Activated naive CD8-positive, alpha-beta T cell treated with anti-CD3 and anti-CD28 coated beads for 36 hours (primary cell): ENCODE measurements around the gene PRKAG2. TPM values are rescaled to one million over a fixed set of nuclear protein-coding genes. Genes with fewer than 3 reads are reported as not detected.

Source experiments
- DNase-seq: peaks from one replicate; pipeline ENCODE4 v3.0.0; 2021
- H3K27ac Mint-ChIP-seq: one replicate; pipeline ENCODE4 v1.8.0; 2022; ENCODE audit warnings: mild to moderate bottlenecking, moderate library complexity, mixed read lengths
- H3K27me3 Mint-ChIP-seq: one replicate; pipeline ENCODE4 v1.8.0; 2022; ENCODE audit warnings: mild to moderate bottlenecking, mixed read lengths
- H3K36me3 Mint-ChIP-seq: one replicate; pipeline ENCODE4 v1.8.0; 2021; ENCODE audit warnings: mild to moderate bottlenecking, mixed read lengths
- H3K4me1 Mint-ChIP-seq: one replicate; pipeline ENCODE4 v1.8.0; 2021; ENCODE audit warnings: mixed read lengths
- H3K4me3 Mint-ChIP-seq: one replicate; pipeline ENCODE4 v1.8.0; 2022; ENCODE audit warnings: mild to moderate bottlenecking, moderate library complexity, mixed read lengths
- H3K9me3 Mint-ChIP-seq: one replicate; pipeline ENCODE4 v1.8.0; 2022; ENCODE audit warnings: mixed read lengths
- total RNA-seq, 2 experiments: library from RNA; stranded (reverse); gene quantifications; one replicate each; pipeline ENCODE4 v1.2.3, GENCODE V29; 2021

The PRKAG2 gene
- total RNA-seq, 2 experiments from 2014 or later, result 18.7 to 19.4 TPM

- Mint-ChIP-seq H3K4me3 (no peak overlapping the region), H3K36me3 (peaks cover 9% of the 10 kb centered on the region), H3K4me1 (peaks cover 16% of the 10 kb centered on the region), H3K27me3 (no peaks in the 10 kb centered on the region), H3K27ac (no peak overlapping the region), H3K9me3 (no peaks in the 10 kb centered on the region)
- DNase-seq, result no peak
Measured at GRCh38 chr7:151558575-151558974, 318.3 kb downstream of the PRKAG2 start.

GRCh38 chr7:151556592-151556991, 320.3 kb downstream of the PRKAG2 start:
- Mint-ChIP-seq H3K36me3 (peaks cover 9% of the 10 kb centered on the region), H3K9me3 (no peaks in the 10 kb centered on the region), H3K27me3 (no peaks in the 10 kb centered on the region), H3K4me1 (peaks cover 16% of the 10 kb centered on the region), H3K4me3 (no peak overlapping the region), H3K27ac (no peak overlapping the region)
- no peak for DNase-seq

- Mint-ChIP-seq H3K4me1 (peaks cover 5% of the 10 kb centered on the region), H3K27me3 (no peaks in the 10 kb centered on the region), H3K36me3 (no peaks in the 10 kb centered on the region), H3K4me3 (no peak overlapping the region), H3K27ac (no peak overlapping the region), H3K9me3 (no peaks in the 10 kb centered on the region)
- DNase-seq, result no peak
Measured at GRCh38 chr7:151553356-151553755, 323.6 kb downstream of the PRKAG2 start.

- Mint-ChIP-seq H3K9me3 (no peaks in the 10 kb centered on the region), H3K27ac (no peak overlapping the region)
Measured at GRCh38 chr7:151552352-151553028, 324.4 kb downstream of the PRKAG2 start.

GRCh38 chr7:151551820-151552219, 325.1 kb downstream of the PRKAG2 start:
- H3K27me3 Mint-ChIP-seq, result no peaks in the 10 kb centered on the region

More at GRCh38 chr7:151552352-151553028, 324.4 kb downstream of the PRKAG2 start:
- Mint-ChIP-seq H3K36me3 (no peaks in the 10 kb centered on the region), H3K4me3 (no peak overlapping the region), H3K4me1 (peaks cover 5% of the 10 kb centered on the region), H3K27me3 (no peaks in the 10 kb centered on the region)
- DNase-seq, result no peak

GRCh38 chr7:151550656-151551286, 326.1 kb downstream of the PRKAG2 start:
- Mint-ChIP-seq H3K27ac (no peak overlapping the region), H3K4me3 (no peak overlapping the region), H3K9me3 (no peaks in the 10 kb centered on the region), H3K27me3 (peaks cover 9% of the 10 kb centered on the region), H3K4me1 (peaks cover 8% of the 10 kb centered on the region), H3K36me3 (no peaks in the 10 kb centered on the region)
- no peak for DNase-seq

More at GRCh38 chr7:151551820-151552219, 325.1 kb downstream of the PRKAG2 start:
- no peak for DNase-seq
- Mint-ChIP-seq H3K27ac (no peak overlapping the region), H3K9me3 (no peaks in the 10 kb centered on the region), H3K4me3 (no peak overlapping the region), H3K4me1 (peaks cover 8% of the 10 kb centered on the region), H3K36me3 (no peaks in the 10 kb centered on the region)

GRCh38 chr7:151549644-151550043, 327.3 kb downstream of the PRKAG2 start:
- Mint-ChIP-seq H3K4me3 (no peak overlapping the region), H3K27ac (no peak overlapping the region), H3K9me3 (no peaks in the 10 kb centered on the region), H3K27me3 (peaks cover 13% of the 10 kb centered on the region), H3K36me3 (no peaks in the 10 kb centered on the region), H3K4me1 (peaks cover 8% of the 10 kb centered on the region)
- DNase-seq, result no peak

- no peak for DNase-seq
- Mint-ChIP-seq H3K27me3 (peaks cover 19% of the 10 kb centered on the region), H3K27ac (no peak overlapping the region), H3K36me3 (no peaks in the 10 kb centered on the region), H3K4me1 (peaks cover 8% of the 10 kb centered on the region), H3K4me3 (no peak overlapping the region), H3K9me3 (no peaks in the 10 kb centered on the region)
Measured at GRCh38 chr7:151549083-151549482, 327.8 kb downstream of the PRKAG2 start.

- H3K27me3 Mint-ChIP-seq, result peaks cover 35% of the 10 kb centered on the region
- DNase-seq, result no peak
- H3K4me3 Mint-ChIP-seq, result no peak overlapping the region
- no peaks in the 10 kb centered on the region for H3K36me3 Mint-ChIP-seq
- H3K9me3 Mint-ChIP-seq, result no peaks in the 10 kb centered on the region
- peaks cover 2% of the 10 kb centered on the region for H3K4me1 Mint-ChIP-seq
- no peak overlapping the region for H3K27ac Mint-ChIP-seq
Measured at GRCh38 chr7:151544183-151544582, 332.7 kb downstream of the PRKAG2 start.

GRCh38 chr7:151542606-151543130, 334.2 kb downstream of the PRKAG2 start:
- peaks cover 8% of the 10 kb centered on the region for H3K4me1 Mint-ChIP-seq
- DNase-seq, result no peak
- H3K27me3 Mint-ChIP-seq, result peaks cover 35% of the 10 kb centered on the region
- no peak overlapping the region for H3K4me3 Mint-ChIP-seq
- H3K27ac Mint-ChIP-seq, result no peak overlapping the region
- H3K9me3 Mint-ChIP-seq, result no peaks in the 10 kb centered on the region
- no peaks in the 10 kb centered on the region for H3K36me3 Mint-ChIP-seq

GRCh38 chr7:151541709-151542499, 335.0 kb downstream of the PRKAG2 start:
- no peaks in the 10 kb centered on the region for H3K9me3 Mint-ChIP-seq
- peaks cover 6% of the 10 kb centered on the region for H3K4me1 Mint-ChIP-seq
- H3K4me3 Mint-ChIP-seq, result no peak overlapping the region
- H3K36me3 Mint-ChIP-seq, result no peaks in the 10 kb centered on the region
- peaks cover 35% of the 10 kb centered on the region for H3K27me3 Mint-ChIP-seq
- no peak overlapping the region for H3K27ac Mint-ChIP-seq
- DNase-seq, result no peak

GRCh38 chr7:151540146-151540545, 336.8 kb downstream of the PRKAG2 start:
- no peaks in the 10 kb centered on the region for H3K36me3 Mint-ChIP-seq
- H3K27ac Mint-ChIP-seq, result no peak overlapping the region
- H3K27me3 Mint-ChIP-seq, result peaks cover 23% of the 10 kb centered on the region
- H3K9me3 Mint-ChIP-seq, result no peaks in the 10 kb centered on the region
- peaks cover 6% of the 10 kb centered on the region for H3K4me1 Mint-ChIP-seq
- H3K4me3 Mint-ChIP-seq, result no peak overlapping the region
- DNase-seq, result no peak

GRCh38 chr7:151539088-151539671, 337.7 kb downstream of the PRKAG2 start:
- Mint-ChIP-seq H3K9me3 (no peaks in the 10 kb centered on the region), H3K27me3 (peaks cover 17% of the 10 kb centered on the region), H3K4me1 (peaks cover 6% of the 10 kb centered on the region), H3K27ac (no peak overlapping the region), H3K4me3 (no peak overlapping the region), H3K36me3 (no peaks in the 10 kb centered on the region)
- no peak for DNase-seq

- no peak for DNase-seq
- Mint-ChIP-seq H3K27me3 (peaks cover 8% of the 10 kb centered on the region), H3K4me3 (no peak overlapping the region), H3K9me3 (no peaks in the 10 kb centered on the region), H3K4me1 (peaks cover 6% of the 10 kb centered on the region), H3K27ac (no peak overlapping the region), H3K36me3 (no peaks in the 10 kb centered on the region)
Measured at GRCh38 chr7:151537818-151538561, 338.9 kb downstream of the PRKAG2 start.
